HEK293 (cell line): Measurements from ENCODE around the gene CCDC152.

Experiments
- CTCF ChIA-PET: fragments of 350-600 bp; formaldehyde crosslinking; extraction: SDS; loops from one replicate; lab custom pipeline; 2021; ENCODE audit warnings: antibody characterized with exemption; lab: Yijun Ruan, JAX
- POLR2A ChIA-PET: fragments of 300-600 bp; formaldehyde crosslinking; extraction: SDS; loops from one replicate; lab custom pipeline; 2020; ENCODE audit warnings: antibody characterized with exemption, inconsistent platforms; lab: Yijun Ruan, JAX
- H3K27ac ChIP-seq: fragments of 200-500 bp; sonication (Bioruptor generic); 2 replicates; pipeline ENCODE4 v1.5.1; 2014; ENCODE audit warnings: low read depth, low read length, control low read depth, inconsistent platforms; ENCODE audit errors: extremely low read depth
- H3K36me3 ChIP-seq, 2 experiments: fragments of 200-500 bp in 1 of 2; sonication (Bioruptor generic) in 1 of 2; 1 replicate in 1 of 2; 2 replicates in 1 of 2; pipeline ENCODE4 v1.5.1; 2014 to 2017; ENCODE audit warnings: inconsistent platforms in 2 of 2, low read length in 2 of 2; ENCODE audit not compliant: control insufficient read depth in 2 of 2, insufficient read depth in 1 of 2
- H3K4me1 ChIP-seq: fragments of 200-500 bp; sonication (Bioruptor generic); 2 replicates; pipeline ENCODE4 v1.5.1; 2014; ENCODE audit warnings: mild to moderate bottlenecking, low read length, inconsistent platforms; ENCODE audit not compliant: control insufficient read depth, insufficient read depth
- H3K4me3 ChIP-seq: 2 replicates; pipeline ENCODE4 v1.5.1; 2011; ENCODE audit warnings: low read depth, mild to moderate bottlenecking, control low read depth, low read length, moderate library complexity
- H3K9me3 ChIP-seq: fragments of 200-500 bp; sonication (Bioruptor generic); 2 replicates; pipeline ENCODE4 v1.5.1; 2014; ENCODE audit warnings: low read depth, low read length, inconsistent platforms; ENCODE audit not compliant: control insufficient read depth, insufficient read depth
- AEBP2 ChIP-seq: fragments of 450-650 bp; formaldehyde crosslinking; IDR thresholded peaks from 2 replicates; pipeline ENCODE4 v1.5.1; 2016; ENCODE audit warnings: missing biosample characterization, missing genetic modification characterization, borderline replicate concordance
- MEIS1 ChIP-seq: sonication (generic); formaldehyde crosslinking; IDR thresholded peaks from 2 replicates; pipeline ENCODE4 v1.8.1; 2022; ENCODE audit warnings: missing genetic modification reagents, mild to moderate bottlenecking, borderline replicate concordance
- PBX3 ChIP-seq: sonication (generic); formaldehyde crosslinking; IDR thresholded peaks from 2 replicates; pipeline ENCODE4 v1.8.1; 2022; ENCODE audit warnings: mild to moderate bottlenecking, moderate library complexity, missing genetic modification reagents
- PRDM2 ChIP-seq: fragments of 450-650 bp; formaldehyde crosslinking; IDR thresholded peaks from 2 replicates; pipeline ENCODE4 v1.5.1; 2016; ENCODE audit warnings: missing biosample characterization, missing genetic modification characterization, borderline replicate concordance
- REPIN1 ChIP-seq: fragments of 450-650 bp; formaldehyde crosslinking; IDR thresholded peaks from 2 replicates; pipeline ENCODE4 v1.5.1; 2017; ENCODE audit warnings: missing biosample characterization, missing genetic modification characterization, low read depth
- ZBTB20 ChIP-seq: fragments of 450-650 bp; formaldehyde crosslinking; IDR thresholded peaks from 2 replicates; pipeline ENCODE4 v1.5.1; 2016; ENCODE audit warnings: missing biosample characterization, missing genetic modification characterization
- ZBTB26 ChIP-seq: fragments of 450-650 bp; formaldehyde crosslinking; optimal IDR thresholded peaks from 2 replicates; pipeline ENCODE3; 2016; ENCODE audit warnings: missing biosample characterization, mild to moderate bottlenecking, missing genetic modification characterization
- ZFP41 ChIP-seq: fragments of 450-650 bp; formaldehyde crosslinking; IDR thresholded peaks from 2 replicates; pipeline ENCODE4 v1.5.1; 2016; ENCODE audit warnings: missing biosample characterization, missing genetic modification characterization, borderline replicate concordance
- ZNF16 ChIP-seq: fragments of 450-650 bp; formaldehyde crosslinking; IDR thresholded peaks from 2 replicates; pipeline ENCODE4 v1.5.1; 2016; ENCODE audit warnings: low read depth, missing biosample characterization, missing genetic modification characterization
- ZNF24 ChIP-seq: fragments of 450-650 bp; formaldehyde crosslinking; IDR thresholded peaks from 2 replicates; pipeline ENCODE4 v1.5.1; 2016; ENCODE audit warnings: missing biosample characterization, missing genetic modification characterization
- ZNF302 ChIP-seq: fragments of 450-650 bp; formaldehyde crosslinking; IDR thresholded peaks from 2 replicates; pipeline ENCODE4 v1.5.1; 2016; ENCODE audit warnings: missing biosample characterization, missing genetic modification characterization, low read depth
- ZNF324 ChIP-seq: fragments of 450-650 bp; formaldehyde crosslinking; IDR thresholded peaks from 2 replicates; pipeline ENCODE4 v1.5.1; 2016; ENCODE audit warnings: missing biosample characterization, missing genetic modification characterization
- ZNF423 ChIP-seq: fragments of 450-650 bp; formaldehyde crosslinking; IDR thresholded peaks from 2 replicates; pipeline ENCODE4 v1.5.1; 2016; ENCODE audit warnings: missing biosample characterization, missing genetic modification characterization
- ZNF449 ChIP-seq: fragments of 450-650 bp; formaldehyde crosslinking; IDR thresholded peaks from 2 replicates; pipeline ENCODE4 v1.5.1; 2017; ENCODE audit warnings: missing biosample characterization, mild to moderate bottlenecking, missing genetic modification characterization, moderate library complexity
- ZNF529 ChIP-seq: fragments of 450-650 bp; formaldehyde crosslinking; IDR thresholded peaks from 2 replicates; pipeline ENCODE4 v1.5.1; 2017; ENCODE audit warnings: missing genetic modification characterization, missing biosample characterization; ENCODE audit not compliant: insufficient replicate concordance
- ZNF596 ChIP-seq: fragments of 450-650 bp; IDR thresholded peaks from 2 replicates; pipeline ENCODE4 v1.5.0; 2018; ENCODE audit warnings: missing biosample characterization, mild to moderate bottlenecking, missing genetic modification characterization, moderate library complexity
- ZNF792 ChIP-seq: fragments of 450-650 bp; formaldehyde crosslinking; IDR thresholded peaks from 2 replicates; pipeline ENCODE4 v1.5.1; 2016; ENCODE audit warnings: missing biosample characterization, missing genetic modification characterization
- ZSCAN18 ChIP-seq: fragments of 450-650 bp; formaldehyde crosslinking; IDR thresholded peaks from 2 replicates; pipeline ENCODE4 v1.5.1; 2016; ENCODE audit warnings: missing biosample characterization, missing genetic modification characterization

CCDC152 gene

GRCh38 chr5:42760426-42760825 lies 3.8 kb downstream of the CCDC152 start:
- H3K9me3 ChIP-seq: no peaks in the 10 kb centered on the region
- no peaks in the 10 kb centered on the region for H3K4me1 ChIP-seq
- H3K4me3 ChIP-seq: no peak overlapping the region
- H3K36me3 ChIP-seq: no peaks in the 10 kb centered on the region
- CTCF ChIA-PET: interaction anchor here (1.0 to 2.0 kb wide), 4 partner anchors 9 to 177 kb away, joined by 4 to 8 read pairs (median 4); no protein-coding TSS in a partner anchor
- no peak overlapping the region for H3K27ac ChIP-seq
- TF ChIP-seq ZNF423: no peak
- TF ChIP-seq ZSCAN18: no peak
- no peak for TF ChIP-seq ZFP41
- TF ChIP-seq ZNF24 (tag by site-specific recombination): no peak
- POLR2A ChIA-PET: no interaction called here

- ChIA-PET POLR2A (no interaction called here), CTCF (interaction anchor here (1.0 to 2.0 kb wide), 4 partner anchors 11 to 179 kb away, joined by 3 to 8 read pairs (median 4); no protein-coding TSS in a partner anchor)
- TF ChIP-seq ZNF596: no peak
- TF ChIP-seq ZNF302 (tag by site-specific recombination): no peak
- no peak for TF ChIP-seq ZNF529 (tag by site-specific recombination)
- no peak for TF ChIP-seq PBX3 (CRISPR knock-in tag)
- TF ChIP-seq ZNF16 (tag by site-specific recombination): no peak
- TF ChIP-seq ZNF324 (tag by site-specific recombination): no peak
- Histone ChIP-seq H3K4me3 (no peak overlapping the region), H3K27ac (no peak overlapping the region), H3K9me3 (no peaks in the 10 kb centered on the region), H3K4me1 (no peaks in the 10 kb centered on the region), H3K36me3 (no peaks in the 10 kb centered on the region)
These were observed 5.2 kb downstream of the CCDC152 start for GRCh38 chr5:42761791-42762190.

- POLR2A ChIA-PET: no interaction called here
- Histone ChIP-seq H3K27ac (no peak overlapping the region), H3K36me3 (no peaks in the 10 kb centered on the region), H3K9me3 (no peaks in the 10 kb centered on the region), H3K4me3 (no peak overlapping the region), H3K4me1 (no peaks in the 10 kb centered on the region)
- CTCF ChIA-PET: interaction anchor here (0.6 to 2.3 kb wide), 38 partner anchors 10 to 917 kb away, joined by 3 to 34 read pairs (median 4); partner anchors contain the start of gene GHR
- no peak for TF ChIP-seq AEBP2
- no peak for TF ChIP-seq ZNF449 (tag by site-specific recombination)
- no peak for TF ChIP-seq PRDM2 (tag by site-specific recombination)
- no peak for TF ChIP-seq ZBTB26 (tag by site-specific recombination)
- no peak for TF ChIP-seq MEIS1
- TF ChIP-seq REPIN1 (tag by site-specific recombination): no peak
- 0 out of 2 replicates have a peak, but pooled peaks have one; percentile 24 for TF ChIP-seq ZBTB20 (tag by site-specific recombination)
- TF ChIP-seq ZNF792: no peak
These were observed 11.0 kb downstream of the CCDC152 start for GRCh38 chr5:42767491-42768105.
